GM12873 (cell line): ENCODE data around the gene RIT1.

ENCODE experiments used
- CTCF ChIP-seq: IDR thresholded peaks from 2 replicates; pipeline ENCODE4 v1.5.1; 2012; ENCODE audit warnings: low read depth, mild to moderate bottlenecking, moderate library complexity, low read length, control low read depth; ENCODE audit not compliant: insufficient read depth; ENCODE audit errors: missing control alignments

Gene RIT1

GRCh38 chr1:155932081-155932480 lies 20.9 kb upstream of the RIT1 start:
- no peak for TF ChIP-seq CTCF

- TF ChIP-seq CTCF: no peak
Measured at GRCh38 chr1:155931332-155932038, 20.3 kb upstream of the RIT1 start.

- TF ChIP-seq CTCF: no peak
Measured at GRCh38 chr1:155929057-155929456, 17.9 kb upstream of the RIT1 start.

GRCh38 chr1:155925506-155925905 lies 14.4 kb upstream of the RIT1 start:
- no peak for TF ChIP-seq CTCF

- no peak for TF ChIP-seq CTCF
Measured at GRCh38 chr1:155920717-155921116, 9.6 kb upstream of the RIT1 start.

GRCh38 chr1:155919801-155920200 lies 8.7 kb upstream of the RIT1 start:
- no peak for TF ChIP-seq CTCF

- no peak for TF ChIP-seq CTCF
Measured at GRCh38 chr1:155918660-155919059, 7.5 kb upstream of the RIT1 start.
